ENCODE data around the gene CAPN12.

CAPN12 gene

DNA sequence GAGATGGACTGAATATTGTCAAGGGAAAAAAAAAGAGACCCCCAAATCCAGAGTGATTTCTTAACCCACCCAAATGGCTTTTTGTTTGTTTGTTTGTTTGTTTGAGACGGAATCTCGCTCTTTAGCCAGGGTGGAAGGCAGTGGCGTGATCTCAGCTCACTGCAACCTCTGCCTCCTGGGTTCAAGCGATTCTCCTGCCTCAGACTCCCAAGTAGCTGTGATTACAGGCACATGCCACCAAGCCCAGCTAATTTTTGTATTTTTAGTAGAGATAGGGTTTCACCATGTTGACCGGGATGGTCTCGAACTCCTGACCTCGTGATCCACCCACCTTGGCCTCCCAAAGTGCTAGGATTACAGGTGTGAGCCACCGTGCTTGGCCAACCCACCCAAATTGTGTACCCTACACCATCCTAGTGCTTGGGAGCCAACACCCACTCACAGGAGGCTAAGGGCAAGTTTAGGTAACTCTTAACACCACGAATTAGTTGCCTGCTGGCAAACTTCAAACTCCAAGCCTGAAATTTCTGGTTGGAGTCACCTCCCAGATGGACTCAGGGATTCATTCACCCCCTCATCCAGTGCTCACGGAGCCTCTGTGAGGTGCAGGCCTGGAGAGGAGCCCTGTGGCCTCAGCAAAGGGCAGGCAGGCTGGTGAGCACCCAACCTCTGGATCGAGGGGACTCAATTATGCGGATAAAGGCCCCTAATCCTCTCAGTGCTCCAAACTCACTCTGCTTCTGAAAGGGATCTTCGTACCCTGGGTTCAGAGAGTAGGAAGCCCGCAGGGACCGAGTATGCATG, 59.2 kb downstream of the CAPN12 start:
- TF ChIP-seq, protein P1, sequence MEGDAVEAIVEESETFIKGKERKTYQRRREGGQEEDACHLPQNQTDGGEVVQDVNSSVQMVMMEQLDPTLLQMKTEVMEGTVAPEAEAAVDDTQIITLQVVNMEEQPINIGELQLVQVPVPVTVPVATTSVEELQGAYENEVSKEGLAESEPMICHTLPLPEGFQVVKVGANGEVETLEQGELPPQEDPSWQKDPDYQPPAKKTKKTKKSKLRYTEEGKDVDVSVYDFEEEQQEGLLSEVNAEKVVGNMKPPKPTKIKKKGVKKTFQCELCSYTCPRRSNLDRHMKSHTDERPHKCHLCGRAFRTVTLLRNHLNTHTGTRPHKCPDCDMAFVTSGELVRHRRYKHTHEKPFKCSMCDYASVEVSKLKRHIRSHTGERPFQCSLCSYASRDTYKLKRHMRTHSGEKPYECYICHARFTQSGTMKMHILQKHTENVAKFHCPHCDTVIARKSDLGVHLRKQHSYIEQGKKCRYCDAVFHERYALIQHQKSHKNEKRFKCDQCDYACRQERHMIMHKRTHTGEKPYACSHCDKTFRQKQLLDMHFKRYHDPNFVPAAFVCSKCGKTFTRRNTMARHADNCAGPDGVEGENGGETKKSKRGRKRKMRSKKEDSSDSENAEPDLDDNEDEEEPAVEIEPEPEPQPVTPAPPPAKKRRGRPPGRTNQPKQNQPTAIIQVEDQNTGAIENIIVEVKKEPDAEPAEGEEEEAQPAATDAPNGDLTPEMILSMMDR (IDR thresholded peaks at IDR 0.05; ENCODE audit: low read depth, low read length, missing control alignments), result no peak
- DNase-seq (ENCODE audit: low read depth), result no peak
- H3K4me3 ChIP-seq (ENCODE audit: low read depth, low read length), result no peak overlapping the region

DNA sequence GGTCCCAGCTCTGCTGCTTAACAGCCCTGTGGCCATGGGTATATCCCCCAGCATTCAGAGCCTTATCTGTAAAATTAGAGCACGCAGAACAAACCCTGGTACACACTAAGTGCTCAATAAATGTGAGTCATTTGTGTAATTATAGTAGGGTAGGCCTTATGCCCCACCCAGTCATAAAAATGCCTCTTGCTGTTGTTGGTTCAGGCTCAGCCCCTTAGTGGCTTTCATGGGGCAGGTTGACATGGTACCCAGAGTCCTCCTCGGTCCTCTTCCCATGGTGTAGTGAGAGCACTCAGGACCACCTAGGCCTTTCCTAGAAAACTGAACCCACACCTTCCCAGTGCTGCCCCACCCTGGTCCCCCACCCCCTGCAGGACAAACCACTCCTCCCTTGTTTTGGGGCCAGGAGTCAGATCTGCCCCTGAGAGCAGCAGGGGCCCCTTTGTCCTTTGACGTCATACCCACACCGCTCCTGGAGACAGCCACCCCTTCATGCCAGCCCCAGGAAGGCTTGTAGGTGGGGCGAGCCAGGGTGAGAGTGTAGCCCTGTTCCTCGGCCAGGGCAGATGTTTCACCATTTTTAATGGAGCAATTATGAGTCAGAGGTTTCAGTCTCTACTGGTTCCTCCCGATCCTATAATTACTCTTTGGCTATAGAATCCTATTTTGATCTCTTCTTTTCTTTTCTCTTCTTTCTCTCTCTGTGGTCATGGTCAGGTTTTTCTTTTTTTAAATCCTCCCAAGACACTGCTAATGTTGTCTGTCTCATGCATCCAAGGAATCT, 60.0 kb downstream of the CAPN12 start:
- H3K4me3 ChIP-seq (ENCODE audit: low read depth, low read length), result no peak overlapping the region
- DNase-seq (ENCODE audit: low read depth), result peak; percentile 45
- TF ChIP-seq, protein P1 (IDR thresholded peaks at IDR 0.05; ENCODE audit: low read depth, low read length, missing control alignments), result no peak

GRCh38 chr19:38683393-38684077, 60.7 kb downstream of the CAPN12 start:
- TF ChIP-seq, protein P1 (IDR thresholded peaks at IDR 0.05; ENCODE audit: low read depth, low read length, missing control alignments), result no peak
- H3K4me3 ChIP-seq (ENCODE audit: low read depth, low read length), result no peak overlapping the region
- DNase-seq (ENCODE audit: low read depth), result no peak

DNA sequence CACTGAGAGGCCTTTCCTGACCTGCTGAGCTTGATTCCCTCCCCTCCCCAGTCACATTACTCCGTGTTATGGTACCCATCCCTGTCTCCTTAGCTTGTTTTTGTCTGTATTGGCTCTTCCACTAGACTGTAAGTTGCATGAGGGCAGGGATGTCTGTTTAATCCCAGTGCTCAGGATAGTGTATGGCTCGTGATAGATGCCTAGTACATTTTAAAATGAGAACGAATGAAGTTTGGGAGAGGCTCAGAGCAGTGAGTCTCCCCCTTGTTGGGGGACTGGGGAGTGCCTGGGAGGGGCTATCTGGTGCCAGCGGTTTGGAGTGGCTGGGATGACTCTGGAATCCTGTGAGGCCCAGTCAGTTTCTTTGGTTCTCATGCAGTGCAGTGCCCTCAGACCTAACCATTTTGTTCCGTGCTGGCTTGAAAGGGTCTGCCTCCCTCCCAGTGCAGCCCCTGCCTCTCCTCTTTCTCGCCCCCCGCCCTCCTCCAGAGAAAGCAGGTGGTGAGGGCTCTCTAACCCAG, 61.3 kb downstream of the CAPN12 start:
- no peak overlapping the region for H3K4me3 ChIP-seq (ENCODE audit: low read depth, low read length)
- TF ChIP-seq, protein P1 (IDR thresholded peaks at IDR 0.05; ENCODE audit: low read depth, low read length, missing control alignments), result no peak
- DNase-seq (ENCODE audit: low read depth), result no peak

- no peak overlapping the region for H3K4me3 ChIP-seq (ENCODE audit: low read depth, low read length)
- DNase-seq (ENCODE audit: low read depth), result no peak
- TF ChIP-seq, protein P1 (IDR thresholded peaks at IDR 0.05; ENCODE audit: low read depth, low read length, missing control alignments), result no peak
These were observed 61.9 kb downstream of the CAPN12 start for GRCh38 chr19:38682195-38682867.

Data from GM12864 (cell line).